ENCODE results near the gene ATG5. TPM values are rescaled to one million over a fixed set of nuclear protein-coding genes. Genes with fewer than 3 reads are reported as not detected.
A peak's percentile ranks its signal among the peaks of the same experiment; 100 is the strongest.

Gene ATG5
- polyA plus RNA-seq, 1 of the 3 experiments (the other 2 are of a cell fraction) = 15.5 TPM

- Histone ChIP-seq H3K79me2 (ENCODE audit: insufficient read depth) (no peaks in the 10 kb centered on the region), H3K9ac (no peak overlapping the region), H3K27me3 (ENCODE audit: insufficient read depth) (no peaks in the 10 kb centered on the region), H3F3A (replicated peaks; ENCODE audit: insufficient read depth) (peaks cover 2% of the 10 kb centered on the region), H3K9me2 (no peaks in the 10 kb centered on the region), H3K4me2 (no peak overlapping the region), H3K9me3 (no peaks in the 10 kb centered on the region), H3K4me1 (ENCODE audit: control insufficient read depth in 1 of 2, insufficient read depth in 2 of 2, low read depth in 1 of 2, low read length in 1 of 2) (peaks cover 5 to 9% of the 10 kb centered on the region in 2 experiments; a peak in 2 of 4 replicates), H3K27ac (ENCODE audit: low read depth in 2 of 2, low read length in 1 of 2) (no peak overlapping the region), H3K4me3 (ENCODE audit: low read depth in 2 of 2, low read length in 1 of 2) (no peak overlapping the region), H2AFZ (ENCODE audit: low read depth) (peak overlapping the region; percentile 61; the same call in 1 of the 2 replicates), H4K20me1 (ENCODE audit: insufficient read depth) (no peaks in the 10 kb centered on the region), H3K36me3 (replicated peaks in 1 of 2; ENCODE audit: control insufficient read depth in 1 of 2, insufficient read depth in 2 of 2, low read length in 1 of 2) (no peaks in the 10 kb centered on the region)
- ChIA-PET CTCF (interaction anchor here (0.5 kb wide), 1 partner anchor 409 kb away, joined by 3 read pairs; no protein-coding TSS in a partner anchor), POLR2A (no interaction called here)
- TF ChIP-seq NFIC (IDR thresholded peaks at IDR 0.05; ENCODE audit: borderline replicate concordance) = no peak
- no peak for TF ChIP-seq USF2 (IDR thresholded peaks at IDR 0.05; ENCODE audit: borderline replicate concordance, low read depth, low read length)
- TF ChIP-seq REST (IDR thresholded peaks at IDR 0.05; ENCODE audit: low read depth, low read length) = no peak
- TF ChIP-seq RFX5 (IDR thresholded peaks at IDR 0.05; ENCODE audit: low read length) = no peak
- no peak for TF ChIP-seq MEF2A (IDR thresholded peaks at IDR 0.05; ENCODE audit: borderline replicate concordance, low read depth)
- no peak for TF ChIP-seq TCF12 (IDR thresholded peaks at IDR 0.05)
- TF ChIP-seq POLR2AphosphoS5 (IDR thresholded peaks at IDR 0.05; ENCODE audit: low read depth, low read length) = no peak
- no peak for TF ChIP-seq GATA2 (CRISPR knock-in tag; IDR thresholded peaks at IDR 0.05)
- no peak for TF ChIP-seq USF1 (IDR thresholded peaks at IDR 0.05; ENCODE audit: borderline replicate concordance, low read depth)
- no peak for TF ChIP-seq FOXJ3 (CRISPR knock-in tag; IDR thresholded peaks at IDR 0.05)
- TF ChIP-seq RXRA (IDR thresholded peaks at IDR 0.05; ENCODE audit: borderline replicate concordance, low read depth) = no peak
- no peak for TF ChIP-seq NRF1 (IDR thresholded peaks at IDR 0.05; ENCODE audit: low read depth, low read length)
- TF ChIP-seq TAF1 (IDR thresholded peaks at IDR 0.05; ENCODE audit: borderline replicate concordance, low read depth, low read length) = no peak
- TF ChIP-seq IRF3 (IDR thresholded peaks at IDR 0.05; ENCODE audit: low read depth, low read length) = no peak
- no peak for TF ChIP-seq RCOR1 (IDR thresholded peaks at IDR 0.05; ENCODE audit: low read length)
- DNase-seq = no peak
- 87% methylated on average over 11 of the region's 16 CpGs for WGBS (ENCODE audit: low lambda C conversion rate)
Measured at GRCh38 chr6:106135911-106136571, 189.5 kb downstream of the ATG5 start.

Data from SK-N-SH (cell line).